HG03575 (cell line): Measurements from ENCODE around the gene RFXAP.

Source experiments
- ATAC-seq: cut with Tn5 transposase; IDR thresholded peaks from one replicate; pipeline ENCODE4 v1.9.1; 2021; ENCODE audit not compliant: unreplicated experiment, insufficient number of reproducible peaks, low FRiP score; ENCODE audit errors: extremely low read depth

RFXAP gene

DNA sequence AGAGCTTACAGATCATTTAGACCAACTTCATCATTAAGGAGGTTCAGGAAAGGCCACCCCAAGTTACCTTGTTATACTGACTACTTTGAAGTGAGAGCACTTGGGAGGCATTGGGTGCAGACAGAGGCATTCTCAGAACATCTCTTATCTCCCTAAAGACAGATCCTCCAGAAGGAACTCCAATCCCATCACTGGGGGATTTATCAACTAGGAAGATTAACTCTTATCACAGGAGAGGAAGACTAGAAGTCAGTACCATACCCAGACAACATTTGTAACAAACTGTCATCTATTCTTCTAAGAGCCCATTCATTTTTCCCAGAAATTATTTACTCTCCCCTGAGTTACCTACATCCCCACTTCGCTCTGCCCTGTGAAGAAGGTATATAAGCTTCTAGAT is 5.8 kb upstream of the RFXAP start:
- ATAC-seq = no peak

DNA sequence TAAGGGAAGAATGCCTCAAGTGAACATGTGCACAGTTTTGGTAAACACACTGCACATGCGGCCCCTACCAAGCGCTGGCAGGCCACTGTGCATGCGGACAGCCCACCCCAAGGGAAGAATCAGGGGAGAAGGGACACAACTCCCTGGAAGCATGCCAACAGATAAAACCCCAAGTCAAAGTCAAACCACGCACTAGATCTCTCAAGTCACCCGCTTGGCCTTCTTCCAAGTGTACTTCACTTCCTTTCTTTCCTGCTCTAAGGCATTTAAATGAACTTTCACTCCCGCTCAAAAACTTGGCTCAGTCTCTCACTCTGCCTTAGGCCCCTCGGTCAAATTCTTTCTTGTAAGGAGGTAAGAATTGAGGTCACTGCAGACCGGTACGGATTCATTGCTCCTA is 4.6 kb upstream of the RFXAP start:
- no peak for ATAC-seq

DNA sequence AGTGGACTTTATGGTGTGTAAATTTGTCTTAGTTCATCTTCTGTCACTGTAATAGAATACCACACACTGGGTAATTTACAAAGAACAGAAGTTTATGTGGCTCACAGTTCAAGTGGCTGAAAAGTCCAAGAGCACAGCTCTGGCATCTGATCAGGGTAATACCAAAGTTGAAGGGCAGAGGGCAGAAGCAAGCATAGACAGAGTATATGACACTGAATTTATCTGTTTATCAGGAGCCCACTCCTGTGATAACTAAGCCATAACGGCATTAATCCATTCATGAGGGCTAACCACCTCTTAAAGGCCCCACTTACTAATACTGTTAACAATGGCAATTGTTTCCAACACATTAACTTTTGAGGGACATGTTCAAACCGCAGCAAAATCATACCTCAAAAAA is 4.0 kb upstream of the RFXAP start:
- no peak for ATAC-seq

DNA sequence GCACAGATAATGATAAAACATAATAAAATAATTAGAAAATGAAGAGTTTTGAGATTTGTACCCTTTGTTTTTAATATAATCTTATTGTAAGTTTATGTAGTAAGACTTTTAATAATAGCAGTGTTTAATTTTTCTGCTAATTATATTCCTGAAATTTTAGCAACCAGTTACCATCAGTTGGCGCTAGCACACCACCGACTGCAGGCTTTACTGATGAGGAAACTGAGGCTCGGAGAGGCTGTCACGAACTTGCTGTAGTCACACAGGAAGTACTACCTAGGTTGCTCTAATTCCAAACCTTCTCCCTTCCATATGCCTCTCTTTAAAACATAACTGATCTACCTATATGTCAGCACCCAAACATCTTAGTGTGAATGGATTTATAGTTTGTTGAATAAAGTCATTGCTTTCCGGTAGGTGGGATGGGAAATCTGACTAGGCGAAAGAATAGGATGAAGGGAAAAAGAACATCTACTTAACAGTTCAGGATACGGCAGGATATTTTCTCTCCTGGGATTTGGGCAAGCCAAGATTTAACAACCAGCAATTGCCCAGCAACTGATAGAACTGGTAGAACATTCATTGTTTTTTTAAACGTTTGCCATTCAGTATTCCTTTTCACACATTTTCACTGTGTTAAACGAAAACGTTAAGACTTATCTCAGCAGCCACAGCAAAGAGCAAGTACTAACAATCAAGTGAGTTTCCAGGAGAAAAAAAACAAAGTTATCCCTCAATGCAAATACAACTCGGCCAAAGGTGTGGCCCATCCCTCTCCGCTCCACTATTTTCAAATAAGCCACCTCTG is 822 bp upstream of the RFXAP start:
- ATAC-seq = no peak

DNA sequence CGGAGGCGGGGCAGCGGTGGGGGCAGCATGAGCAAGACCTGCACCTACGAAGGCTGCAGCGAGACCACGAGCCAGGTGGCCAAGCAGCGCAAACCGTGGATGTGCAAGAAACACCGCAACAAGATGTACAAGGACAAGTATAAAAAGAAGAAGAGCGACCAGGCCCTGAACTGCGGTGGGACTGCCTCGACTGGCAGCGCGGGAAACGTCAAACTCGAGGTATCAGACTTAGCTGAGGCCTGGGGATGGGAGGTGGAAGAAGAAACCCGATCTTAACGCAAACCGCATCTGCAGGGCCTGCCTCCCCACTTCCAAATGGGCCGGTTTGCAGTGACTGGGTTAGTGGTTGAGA is 693 bp downstream of the RFXAP start:
- ATAC-seq = peak; percentile 7

DNA sequence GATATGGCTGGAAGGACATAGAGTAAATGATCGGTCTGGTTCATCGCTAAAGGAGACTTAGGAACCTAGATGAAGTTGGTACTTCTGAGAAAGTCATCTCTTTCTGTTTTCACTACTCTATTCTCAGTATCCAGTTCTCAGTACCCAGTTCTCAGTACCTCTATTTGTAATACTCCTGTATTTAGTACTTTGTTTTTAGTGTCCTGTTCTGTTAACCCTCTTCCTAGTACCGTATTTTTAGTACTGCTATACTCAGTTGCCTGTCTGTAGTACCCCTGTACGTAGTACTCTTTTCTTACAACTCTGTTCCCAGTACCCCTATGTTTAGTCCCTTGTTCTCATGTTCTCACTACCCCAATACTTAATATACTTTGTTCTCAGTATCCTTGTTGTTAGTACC is 1.2 kb downstream of the RFXAP start:
- ATAC-seq = peak; percentile 45

DNA sequence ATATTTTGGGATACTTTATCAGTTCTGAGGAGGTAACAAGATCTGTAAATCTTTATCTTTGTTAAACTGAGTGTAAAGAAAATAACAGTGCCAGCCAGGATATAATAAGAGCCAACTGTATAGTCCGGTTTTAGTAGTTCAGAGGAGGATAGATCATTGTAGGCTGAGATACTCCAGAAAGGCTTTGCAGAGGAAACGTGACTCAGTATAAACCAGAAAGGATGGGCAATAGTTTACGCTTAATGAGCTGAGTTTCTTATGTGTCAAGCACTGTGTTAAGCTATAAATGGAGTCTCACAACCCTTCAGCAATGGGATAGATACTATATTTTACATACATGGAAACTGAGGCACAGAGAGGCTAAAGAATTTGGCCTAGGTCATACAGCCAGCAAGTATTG is 3.8 kb downstream of the RFXAP start:
- ATAC-seq = no peak

DNA sequence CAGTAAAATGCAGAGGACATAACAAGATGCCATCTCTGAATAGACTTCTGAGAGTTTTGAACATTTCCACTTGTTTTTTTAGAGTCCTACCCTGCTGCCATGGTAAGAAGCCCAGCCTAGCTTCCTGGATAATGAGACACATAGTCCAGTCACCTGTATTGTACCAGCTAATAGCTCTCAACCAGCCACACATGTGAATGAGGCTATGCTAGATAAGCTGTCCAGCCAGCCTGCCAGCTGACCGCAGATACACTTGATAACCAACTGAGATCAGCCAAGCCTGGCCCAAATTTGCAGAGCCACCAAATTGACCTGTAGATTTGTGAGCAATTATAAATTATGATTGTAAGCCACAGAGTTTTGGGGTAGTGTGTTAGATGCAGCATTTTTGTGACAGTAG is 10.7 kb downstream of the RFXAP start:
- no peak for ATAC-seq

DNA sequence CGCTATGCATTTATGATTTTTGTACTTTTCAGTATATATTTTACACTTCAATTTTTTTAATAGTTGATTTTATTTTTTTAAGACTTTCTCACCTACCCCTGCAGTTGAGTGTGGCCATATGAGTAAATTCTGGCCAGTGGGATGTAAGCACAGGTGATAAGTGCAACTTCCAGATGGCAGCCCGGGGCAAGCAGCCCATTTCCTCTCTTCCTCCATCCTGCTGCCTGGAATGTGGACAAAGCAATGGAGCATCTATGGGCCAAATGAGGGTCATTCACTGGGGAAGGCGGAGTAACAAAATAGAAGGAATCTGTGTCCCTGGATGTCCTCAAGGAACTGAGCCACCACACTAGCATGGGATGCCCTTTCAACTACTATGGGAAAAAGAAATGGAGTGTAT is 12.3 kb downstream of the RFXAP start:
- ATAC-seq = no peak

DNA sequence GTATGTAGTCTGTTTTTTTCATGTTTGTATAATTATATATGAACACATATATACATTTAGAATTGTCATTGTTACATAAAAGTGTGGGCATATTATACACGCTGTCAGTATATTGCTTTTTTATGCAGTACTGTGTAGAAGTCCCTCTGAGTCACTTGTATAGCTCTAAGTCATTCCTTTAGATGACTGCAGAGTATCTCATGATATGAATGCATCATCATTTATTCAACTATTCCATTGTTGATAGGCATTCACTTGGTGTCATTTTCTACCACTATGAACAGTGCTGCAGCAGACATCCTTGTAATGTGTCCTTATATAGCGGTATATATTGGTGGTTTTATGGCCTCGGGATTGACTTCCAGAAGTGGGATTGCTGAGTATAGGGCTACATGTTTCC is 15.3 kb downstream of the RFXAP start:
- ATAC-seq = no peak

DNA sequence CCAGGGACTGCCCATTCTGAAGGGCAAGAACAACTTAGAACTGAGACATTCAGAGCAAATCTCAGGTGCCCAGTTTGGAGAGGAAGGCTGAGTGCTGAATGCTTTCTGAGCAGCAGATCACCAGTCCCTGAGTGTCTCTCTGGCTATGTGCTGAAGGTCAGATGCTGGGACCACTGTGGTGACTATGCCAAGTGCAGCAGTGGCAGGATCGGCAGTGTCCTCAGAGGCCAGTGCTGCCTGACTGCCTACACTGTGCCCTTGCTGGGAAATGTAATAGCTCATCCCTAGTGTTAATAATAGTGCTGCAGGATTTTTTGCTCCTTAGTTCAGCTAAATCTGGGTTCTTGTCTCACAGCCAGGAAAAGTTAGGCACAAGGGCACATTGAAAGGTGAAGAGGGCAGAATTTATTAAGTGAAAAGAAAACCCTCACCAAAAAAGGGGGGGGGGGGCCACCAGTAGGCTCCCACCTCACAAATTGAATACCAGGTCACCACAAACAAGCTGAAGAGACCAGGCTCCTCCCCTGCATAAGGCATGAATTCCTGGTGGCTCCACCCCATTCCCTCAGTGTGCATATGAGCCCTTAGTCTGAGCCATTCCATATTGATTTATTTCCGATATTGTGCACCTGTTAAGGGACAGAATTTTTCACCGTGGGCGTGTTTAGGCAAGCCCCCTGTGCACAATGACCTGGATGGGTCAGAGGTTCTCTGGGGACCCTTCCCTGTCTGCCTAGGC is 18.5 kb downstream of the RFXAP start:
- no peak for ATAC-seq

DNA sequence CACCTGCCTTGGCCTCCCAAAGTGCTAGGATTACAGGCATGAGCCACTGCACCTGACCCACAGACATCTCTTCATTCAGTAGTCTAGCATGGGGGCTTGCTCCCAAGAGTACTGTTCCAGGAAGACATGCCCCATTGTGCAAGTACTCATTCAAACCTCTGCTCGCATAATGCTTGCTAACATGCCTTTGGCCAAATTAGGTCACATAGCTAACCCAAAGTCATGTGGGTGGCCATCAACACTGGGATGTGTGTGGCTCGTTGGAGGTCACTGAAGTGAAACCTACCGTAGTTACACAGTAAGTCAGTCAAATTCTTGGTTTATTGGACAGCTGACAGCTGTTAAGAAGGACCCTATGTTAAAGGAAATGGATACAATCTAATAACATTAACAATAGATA is 20.3 kb downstream of the RFXAP start:
- ATAC-seq = no peak

DNA sequence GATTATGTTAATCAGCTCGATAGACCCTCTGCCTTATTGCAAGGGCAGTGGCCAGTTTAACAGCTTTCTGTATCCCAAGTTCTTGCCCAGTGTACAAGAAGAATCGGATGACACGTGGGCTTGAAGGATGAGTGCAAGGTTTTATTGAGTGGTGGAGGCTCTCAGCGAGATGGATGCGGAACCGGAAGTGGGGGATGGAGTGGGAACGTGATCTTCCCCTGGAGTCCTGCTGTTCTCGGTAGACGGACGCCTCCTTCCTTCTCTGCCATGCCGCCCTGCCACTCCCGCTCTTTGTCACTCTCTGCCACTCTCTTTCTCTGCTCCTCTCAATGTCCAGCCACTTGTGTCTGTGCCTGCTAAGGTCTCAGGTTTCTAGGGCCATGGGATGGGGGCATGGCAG is 21.0 kb downstream of the RFXAP start:
- no peak for ATAC-seq

DNA sequence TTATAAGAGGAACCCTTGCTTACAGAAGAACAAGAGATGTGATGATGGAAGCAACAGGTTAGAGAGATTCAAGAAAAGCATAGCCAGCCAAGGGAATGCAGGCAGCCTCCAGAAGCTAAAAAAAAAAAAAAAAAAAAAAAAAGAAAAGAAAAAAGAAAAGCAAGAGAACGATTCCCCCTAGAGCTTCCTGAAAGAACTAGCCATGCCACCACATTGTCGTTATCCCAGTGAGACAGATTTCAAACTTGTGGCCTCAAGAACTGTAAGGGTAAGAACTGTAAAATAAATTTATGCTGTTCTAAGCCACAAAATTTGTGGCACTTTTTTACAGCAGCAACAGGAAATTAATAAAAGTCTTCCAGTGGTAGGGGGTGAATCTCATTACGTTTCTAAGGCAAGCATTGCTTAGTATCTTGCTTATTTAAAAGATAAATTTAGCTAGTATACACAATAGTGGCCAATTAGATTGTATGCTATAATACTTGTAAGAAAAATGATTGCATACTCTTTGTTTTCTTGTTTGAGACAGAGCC is 21.8 kb downstream of the RFXAP start:
- ATAC-seq = no peak

DNA sequence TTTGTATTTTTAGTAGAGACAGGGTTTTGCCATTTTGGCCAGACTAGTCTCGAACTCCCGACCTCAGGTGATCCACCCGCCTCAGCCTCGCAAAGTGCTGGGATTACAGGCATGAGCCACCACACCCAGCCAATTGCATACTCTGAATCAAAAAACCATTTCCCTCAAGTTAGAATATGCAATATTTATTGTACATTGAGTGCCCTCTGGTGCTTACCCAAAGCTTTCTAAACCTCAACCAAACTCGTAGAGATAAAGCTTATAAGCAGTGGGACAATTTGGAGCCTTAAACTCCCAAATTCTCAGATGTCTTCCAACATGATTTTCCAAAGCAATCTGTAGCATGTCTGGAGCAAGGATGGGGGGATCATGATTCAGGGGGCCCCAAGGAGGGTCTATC is 22.4 kb downstream of the RFXAP start:
- ATAC-seq = no peak

DNA sequence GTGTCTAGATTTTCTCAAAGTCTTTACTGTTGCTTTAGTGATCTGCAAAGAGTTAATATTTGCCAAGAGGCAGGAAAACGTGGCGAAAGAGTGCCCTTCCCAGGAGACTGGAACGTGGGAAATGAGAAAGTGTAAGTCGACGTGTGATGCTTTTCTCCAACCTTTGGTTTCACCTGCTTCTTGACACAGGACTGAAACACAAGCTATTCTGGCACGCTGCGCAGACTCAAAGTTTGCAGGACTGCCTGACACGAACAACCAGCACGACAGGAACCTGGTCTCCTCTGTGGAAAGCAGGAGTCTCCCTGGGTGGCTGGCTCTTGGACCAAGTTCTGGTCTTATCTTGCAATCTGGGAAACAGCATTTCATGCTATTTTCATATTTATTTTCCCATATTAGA is 28.6 kb downstream of the RFXAP start:
- ATAC-seq = no peak

DNA sequence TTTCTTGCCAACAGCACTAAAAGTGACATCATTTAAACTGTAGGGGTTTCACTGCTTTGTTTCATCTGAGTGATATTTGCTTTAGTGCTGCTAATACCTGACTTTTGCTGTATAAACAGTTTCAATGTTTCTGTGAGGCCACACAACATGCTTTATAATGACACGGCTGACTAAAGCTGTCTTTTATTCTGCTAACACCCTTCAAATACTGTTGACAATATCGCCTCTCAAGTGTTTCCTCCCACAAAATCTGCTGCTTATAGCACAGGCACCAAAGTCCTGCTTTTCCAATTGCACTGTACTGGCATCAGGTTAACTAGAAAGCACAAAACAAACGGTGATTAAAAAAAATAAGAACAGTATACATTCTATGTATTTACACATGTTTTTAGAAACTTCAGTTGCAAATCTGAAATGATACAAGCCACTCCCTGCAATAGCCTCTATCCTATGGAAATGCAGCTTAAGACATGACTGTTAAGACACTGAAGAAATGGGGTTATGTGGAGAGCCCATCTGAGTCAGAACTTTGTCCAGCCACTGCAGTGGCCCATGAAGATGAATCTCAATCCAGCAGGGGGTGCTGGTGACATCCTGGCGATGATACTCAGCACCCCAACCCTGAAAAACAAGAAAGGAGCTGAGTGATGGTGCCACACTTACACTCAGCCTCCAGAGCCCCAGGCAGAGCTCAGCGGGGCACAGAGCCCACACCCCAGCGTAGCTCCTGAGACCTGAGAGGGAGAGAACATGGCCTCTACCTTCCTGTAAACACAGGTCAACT is 29.4 kb downstream of the RFXAP start:
- ATAC-seq = no peak

DNA sequence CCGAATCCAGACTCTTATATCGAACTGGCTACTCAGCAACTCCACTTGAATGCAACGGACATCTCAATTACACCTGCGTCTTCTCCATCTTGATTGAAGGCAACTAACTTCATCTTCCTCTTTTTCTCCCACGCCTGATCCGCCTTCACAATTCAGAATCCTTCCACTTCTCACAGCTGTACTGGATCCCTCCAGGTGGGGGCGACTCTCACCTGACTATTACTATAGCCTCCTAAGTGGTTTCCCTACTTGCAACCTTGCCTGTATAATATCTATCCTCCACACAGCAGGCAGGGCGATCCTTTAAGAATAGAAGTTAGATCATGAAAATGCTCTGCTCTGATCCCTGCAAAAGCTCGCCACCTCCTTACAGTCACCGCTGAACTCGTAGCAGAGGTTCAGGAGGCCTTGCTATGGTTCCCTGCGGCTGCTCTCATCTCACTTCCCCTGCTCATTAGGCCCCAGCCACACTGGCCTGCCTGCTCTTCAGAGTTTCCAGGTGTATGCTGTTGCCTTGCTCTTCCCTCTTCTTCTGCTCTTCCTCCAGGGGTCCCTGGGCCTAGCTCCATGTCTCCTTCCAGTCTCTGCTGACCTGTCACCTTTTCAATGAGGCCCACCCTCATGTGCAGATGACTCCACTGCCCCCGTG is 31.9 kb downstream of the RFXAP start:
- no peak for ATAC-seq

DNA sequence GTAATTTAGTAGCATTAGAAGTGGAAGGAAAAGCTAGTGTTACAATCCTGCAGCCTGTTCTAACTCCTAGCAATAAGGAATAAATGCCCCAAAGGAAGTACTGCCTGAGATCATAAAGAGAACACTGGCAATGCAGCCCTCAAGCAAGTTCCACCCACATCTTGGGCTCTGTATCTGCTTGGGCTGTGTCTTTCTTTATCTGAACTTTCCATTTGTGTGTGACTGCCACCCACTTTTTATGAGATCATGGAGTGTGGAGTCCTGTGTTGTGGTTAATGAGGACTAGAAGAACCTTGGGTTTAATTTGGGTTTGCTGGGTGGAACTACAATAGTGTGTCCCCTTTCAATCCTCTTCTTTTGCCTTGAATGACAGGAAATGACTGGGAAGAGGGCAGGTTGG is 38.2 kb downstream of the RFXAP start:
- no peak for ATAC-seq
